CD4-positive, alpha-beta T cell treated with Interleukin-17A for 4 hours (primary cell): ENCODE measurements around the gene MOV10L1.
A peak's percentile ranks its signal among the peaks of the same experiment; 100 is the strongest.
"Not testable (repeated sequence)": the region's sequence is repeated elsewhere in the genome, so short reads cannot be mapped to it uniquely, and the experiment has no call there.

Experiments
- DNase-seq: peaks from one replicate; pipeline ENCODE4 v3.0.0-alpha.2; 2020; ENCODE audit warnings: mixed read lengths

Gene MOV10L1

GRCh38 chr22:50078761-50079160 lies 11.0 kb upstream of the MOV10L1 start:
- DNase-seq = no peak

GRCh38 chr22:50080077-50080465 lies 9.7 kb upstream of the MOV10L1 start:
- no peak for DNase-seq

GRCh38 chr22:50081426-50082196 lies 8.2 kb upstream of the MOV10L1 start:
- DNase-seq = no peak

GRCh38 chr22:50082197-50082715 lies 7.5 kb upstream of the MOV10L1 start:
- DNase-seq = no peak

- no peak for DNase-seq
Observed at GRCh38 chr22:50082961-50083461, 6.8 kb upstream of the MOV10L1 start.

- no peak for DNase-seq
Observed at GRCh38 chr22:50083462-50084079, 6.2 kb upstream of the MOV10L1 start.

GRCh38 chr22:50084080-50084477 lies 5.7 kb upstream of the MOV10L1 start:
- DNase-seq = no peak

- DNase-seq = no peak
Observed at GRCh38 chr22:50084614-50085021, 5.2 kb upstream of the MOV10L1 start.

GRCh38 chr22:50085211-50085972 lies 4.4 kb upstream of the MOV10L1 start, which contains the start of gene MLC1:
Gene MLC1, minus strand, starts transcription at chr22:50085426. Its CDS starts 524 bp downstream, at chr22:50084902.
- DNase-seq = peak; percentile 18

- no peak for DNase-seq
Observed at GRCh38 chr22:50086526-50086925, 3.3 kb upstream of the MOV10L1 start.

GRCh38 chr22:50086975-50087374 lies 2.8 kb upstream of the MOV10L1 start:
- not testable (repeated sequence) for DNase-seq

GRCh38 chr22:50087646-50088045 lies 2.2 kb upstream of the MOV10L1 start:
- DNase-seq = no peak

GRCh38 chr22:50088096-50088495 lies 1.7 kb upstream of the MOV10L1 start:
- DNase-seq = no peak

GRCh38 chr22:50089231-50089630 lies 575 bp upstream of the MOV10L1 start:
- DNase-seq = no peak

- no peak for DNase-seq
Observed at GRCh38 chr22:50090412-50090714, 557 bp downstream of the MOV10L1 start.

- DNase-seq = no peak
Observed at GRCh38 chr22:50091092-50091768, 1.4 kb downstream of the MOV10L1 start.

- DNase-seq = no peak
Observed at GRCh38 chr22:50092342-50092741, 2.5 kb downstream of the MOV10L1 start.

- no peak for DNase-seq
Observed at GRCh38 chr22:50098052-50098451, 8.2 kb downstream of the MOV10L1 start.

- DNase-seq = no peak
Observed at GRCh38 chr22:50101870-50102565, 12.2 kb downstream of the MOV10L1 start.

GRCh38 chr22:50102946-50103345 lies 13.1 kb downstream of the MOV10L1 start:
- no peak for DNase-seq

- DNase-seq = no peak
Observed at GRCh38 chr22:50104141-50104544, 14.3 kb downstream of the MOV10L1 start.
